CD4-positive, alpha-beta T cell treated with Interleukin-17A for 4 hours (primary cell): ENCODE data around the gene RBFOX1.

ENCODE experiments used
- DNase-seq: peaks from one replicate; pipeline ENCODE4 v3.0.0-alpha.2; 2020; ENCODE audit warnings: mixed read lengths

Gene RBFOX1

DNA sequence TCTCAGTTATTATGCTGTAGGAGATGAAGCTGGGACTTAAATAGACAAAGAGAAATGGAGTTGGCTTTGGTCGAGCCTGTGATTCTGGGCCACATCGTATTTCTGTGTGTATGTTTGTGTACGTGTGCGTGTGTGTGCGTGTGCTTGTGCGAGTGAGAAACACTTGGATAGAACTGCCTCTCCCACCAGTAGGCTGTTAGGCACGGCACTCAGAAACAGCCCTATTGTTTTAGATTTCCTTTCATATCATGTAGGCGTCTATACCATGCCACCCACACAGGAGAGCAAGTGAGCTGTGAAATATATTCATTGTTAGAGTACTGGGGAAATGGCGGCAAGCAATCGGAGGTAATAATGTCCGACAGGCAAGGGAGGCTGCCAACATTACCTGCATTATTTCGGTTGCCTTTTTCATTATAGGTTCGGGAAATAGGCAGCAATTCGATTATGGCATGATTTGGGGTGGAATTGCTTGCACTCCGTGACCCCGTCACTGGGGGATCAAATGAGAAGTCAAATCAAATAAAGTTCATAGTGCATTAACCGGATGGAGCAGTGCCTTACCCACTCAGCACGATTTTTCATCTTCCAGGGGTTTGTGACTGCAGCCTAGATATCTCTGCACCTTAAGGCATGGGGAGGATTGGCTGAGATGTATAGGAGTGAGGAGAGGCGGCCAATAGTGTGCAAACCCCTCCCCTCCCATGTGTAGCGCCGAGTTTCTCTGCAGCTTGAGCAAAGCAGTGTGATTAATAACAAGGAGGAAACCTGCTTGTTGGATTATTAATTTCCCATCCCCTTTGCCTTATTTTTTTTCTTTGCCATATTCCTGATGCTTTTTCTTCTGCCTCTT lies 89.6 kb downstream of the RBFOX1 start:
- no peak for DNase-seq

DNA sequence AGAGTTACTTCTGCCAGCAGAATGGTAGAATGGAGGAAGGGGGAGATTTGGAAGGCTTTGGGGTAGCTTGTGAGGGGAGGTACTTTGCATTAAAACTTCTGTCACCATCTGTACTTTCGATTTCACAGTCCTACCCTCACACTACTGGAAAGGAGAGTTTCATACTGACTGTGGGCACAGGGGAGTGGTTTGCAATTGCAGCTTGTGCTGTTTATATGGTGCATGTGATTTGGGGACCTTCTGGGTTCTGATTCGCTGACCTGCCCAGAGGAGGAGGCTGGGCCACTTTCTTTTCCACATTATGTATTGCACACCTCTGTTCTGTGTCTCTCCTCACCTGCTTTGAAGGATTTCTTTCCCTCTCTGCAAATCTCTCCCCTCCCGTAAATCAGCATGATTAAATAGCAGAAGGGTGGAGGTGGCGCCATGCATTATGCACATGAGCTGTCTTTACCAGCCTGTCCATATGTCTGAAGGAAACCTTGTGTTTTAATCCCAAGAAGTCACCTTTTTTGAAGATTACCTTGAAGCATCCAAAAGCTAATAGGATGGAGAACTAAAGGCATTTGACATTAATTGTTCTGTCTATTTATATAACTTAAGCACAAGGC lies 90.9 kb downstream of the RBFOX1 start:
- no peak for DNase-seq

DNA sequence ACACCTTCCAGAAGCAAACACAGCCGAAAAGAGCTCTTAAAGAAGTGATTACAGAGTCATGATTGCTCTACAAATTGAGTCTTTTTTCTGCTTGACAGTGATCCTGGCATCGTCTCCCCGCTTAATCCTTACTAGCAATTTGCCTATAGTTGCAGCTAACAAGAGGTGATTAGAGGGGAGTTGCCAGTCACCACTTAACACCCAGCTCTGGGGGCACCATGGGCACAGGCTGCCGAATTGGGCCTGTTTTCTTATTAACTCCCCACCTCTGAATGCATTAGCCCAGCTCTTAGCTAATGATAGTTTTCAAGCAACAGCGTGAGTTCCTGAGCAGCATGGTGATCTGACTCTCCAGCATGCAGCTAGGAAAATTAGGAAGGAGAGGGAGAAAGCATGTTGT lies 93.5 kb downstream of the RBFOX1 start:
- no peak for DNase-seq

DNA sequence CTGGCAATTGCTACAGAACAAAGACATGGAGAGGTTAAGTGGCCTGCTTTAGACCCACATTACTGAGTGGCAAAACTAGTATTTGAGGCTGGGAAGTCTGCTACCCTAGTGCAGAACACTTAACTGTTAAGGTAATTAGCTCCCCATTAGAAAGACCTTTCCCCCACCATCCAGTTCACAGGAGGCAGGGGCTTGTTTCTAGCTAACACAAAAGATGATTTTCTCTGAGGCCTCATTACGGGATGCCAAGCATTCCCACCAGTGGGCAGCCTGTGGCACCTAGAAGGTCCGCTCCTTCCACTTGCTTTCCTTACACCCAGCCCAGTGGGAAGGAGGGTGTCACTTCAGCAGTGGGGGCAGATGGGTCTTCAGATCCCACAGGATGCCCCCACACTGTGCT lies 99.1 kb downstream of the RBFOX1 start:
- DNase-seq = no peak

DNA sequence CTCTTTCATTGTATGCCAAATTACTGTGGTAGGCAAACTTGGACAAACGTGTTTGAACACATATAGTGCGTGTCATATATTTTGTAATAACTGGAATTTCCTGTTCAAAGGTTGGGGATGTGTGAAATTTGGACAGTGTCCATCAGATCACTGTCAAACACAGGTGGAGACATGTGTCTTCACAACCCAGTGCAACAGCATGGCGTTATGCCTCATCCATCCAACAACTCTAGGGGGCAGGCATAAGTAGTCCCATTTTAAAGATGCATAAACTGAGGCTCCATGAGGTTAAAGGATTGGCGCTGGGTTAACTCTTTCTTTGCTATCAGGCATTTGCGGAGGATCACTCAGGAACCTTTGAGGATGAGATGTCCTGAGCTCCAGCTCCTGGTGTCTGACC lies 103.7 kb downstream of the RBFOX1 start:
- no peak for DNase-seq

DNA sequence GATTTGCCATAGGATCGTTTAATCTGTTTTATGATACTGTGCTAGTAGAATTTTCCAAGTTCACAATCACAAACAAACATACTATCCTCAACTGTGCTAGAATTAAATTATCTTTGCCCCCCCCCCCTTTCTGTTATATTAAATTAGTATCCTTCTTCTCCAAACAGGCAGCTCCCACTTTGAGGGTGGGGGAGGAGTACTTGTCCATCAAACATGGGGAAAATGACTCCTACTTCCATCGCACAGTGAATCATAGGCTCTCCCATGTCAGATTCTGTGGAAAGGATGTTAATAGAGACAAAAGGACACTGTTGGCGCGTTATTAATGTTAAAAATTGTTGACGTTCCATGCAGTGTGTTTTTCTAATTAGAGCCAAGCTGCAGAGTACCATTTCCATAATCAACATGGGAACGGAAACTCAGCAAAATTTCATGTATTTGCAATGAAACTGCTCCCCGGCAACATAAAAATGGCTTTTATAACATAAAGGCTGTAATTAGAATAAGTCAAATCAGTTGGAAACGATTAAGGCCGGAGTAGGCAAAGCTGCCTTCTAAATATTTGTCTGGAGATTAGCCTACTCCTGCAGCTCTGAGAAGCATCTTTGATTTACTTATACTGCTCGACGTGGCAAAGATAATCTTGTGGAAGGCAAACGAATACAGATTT lies 104.6 kb downstream of the RBFOX1 start:
- no peak for DNase-seq

DNA sequence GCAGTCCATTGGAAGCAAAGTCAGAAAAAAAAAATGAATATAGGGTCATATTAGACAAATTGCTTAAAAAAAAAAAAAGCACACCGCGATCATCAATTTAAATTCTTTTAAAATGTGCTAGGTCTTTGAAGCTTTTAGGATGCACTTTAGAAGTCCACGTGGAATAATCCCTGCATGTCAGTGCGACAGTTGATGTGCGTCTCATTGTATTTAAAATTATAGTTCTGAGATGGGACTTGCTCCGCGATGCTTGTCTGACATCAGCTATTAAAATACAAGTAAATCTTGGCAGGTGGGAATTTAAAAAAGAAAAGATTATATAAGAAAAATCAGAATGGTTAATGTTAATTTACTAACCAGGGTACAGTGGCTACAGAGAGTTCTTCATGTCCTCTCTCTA lies 105.2 kb downstream of the RBFOX1 start:
- no peak for DNase-seq

DNA sequence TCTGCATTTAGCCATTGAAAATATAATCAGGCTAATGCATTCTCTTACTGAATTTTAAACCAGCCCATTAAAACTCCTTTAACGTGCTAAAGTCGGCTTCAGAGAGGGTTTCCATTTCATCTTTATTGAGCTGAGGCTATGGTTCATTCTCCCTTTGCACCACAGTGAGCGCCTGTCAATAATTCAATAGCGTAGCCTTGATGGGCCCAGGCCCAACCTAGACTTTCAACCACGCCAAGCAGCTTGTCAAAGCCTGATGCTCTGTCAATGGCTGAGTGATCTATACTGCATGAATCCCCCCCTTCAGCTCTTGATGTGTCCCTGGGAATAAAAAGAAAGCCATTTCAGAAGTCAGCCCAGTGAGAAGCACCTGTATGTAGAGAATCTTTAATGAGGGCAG lies 106.0 kb downstream of the RBFOX1 start:
- DNase-seq = no peak

DNA sequence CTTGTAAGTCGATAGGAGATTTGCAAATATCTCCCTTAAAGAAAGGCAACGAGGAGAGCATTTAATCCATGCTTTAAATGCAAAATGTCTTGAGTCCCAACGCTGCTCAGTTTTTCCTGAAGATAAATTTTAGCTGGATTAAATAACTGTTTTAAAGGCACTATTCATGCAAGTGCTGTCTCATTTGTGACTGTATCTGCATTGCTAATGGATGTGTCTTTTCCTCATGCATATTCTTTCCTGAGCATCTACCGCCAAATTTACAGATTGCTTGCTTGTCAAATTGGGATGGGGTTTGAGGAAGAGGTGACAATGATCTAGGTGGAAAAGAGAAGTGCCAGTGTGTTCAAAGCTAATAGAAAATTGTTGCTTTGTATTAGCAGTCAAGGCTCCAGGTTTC lies 106.9 kb downstream of the RBFOX1 start:
- no peak for DNase-seq

DNA sequence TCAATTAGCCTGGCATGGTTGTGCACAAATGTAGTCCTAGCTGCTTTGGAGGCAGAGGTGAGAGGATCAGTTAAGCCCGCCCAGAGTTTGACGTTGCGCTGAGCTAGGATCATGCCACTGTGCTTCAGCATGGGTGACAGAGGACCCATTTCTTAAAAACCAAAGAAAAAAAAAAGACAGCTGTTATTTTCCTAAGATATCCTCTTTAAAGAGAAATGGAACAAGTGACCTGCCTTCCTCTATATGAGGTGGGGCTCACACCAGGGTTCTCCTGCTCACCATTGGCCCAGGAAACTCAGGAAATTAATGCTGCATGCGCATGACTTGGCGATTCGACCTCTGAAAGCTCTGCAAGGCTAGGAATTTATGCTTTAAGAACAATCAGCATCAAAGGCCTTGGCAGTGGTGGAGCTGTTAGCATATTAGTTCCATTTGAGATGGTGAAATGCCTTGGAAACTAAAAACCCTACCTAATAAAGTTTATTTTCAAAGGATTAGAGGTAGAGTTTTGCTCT lies 108.3 kb downstream of the RBFOX1 start:
- no peak for DNase-seq

DNA sequence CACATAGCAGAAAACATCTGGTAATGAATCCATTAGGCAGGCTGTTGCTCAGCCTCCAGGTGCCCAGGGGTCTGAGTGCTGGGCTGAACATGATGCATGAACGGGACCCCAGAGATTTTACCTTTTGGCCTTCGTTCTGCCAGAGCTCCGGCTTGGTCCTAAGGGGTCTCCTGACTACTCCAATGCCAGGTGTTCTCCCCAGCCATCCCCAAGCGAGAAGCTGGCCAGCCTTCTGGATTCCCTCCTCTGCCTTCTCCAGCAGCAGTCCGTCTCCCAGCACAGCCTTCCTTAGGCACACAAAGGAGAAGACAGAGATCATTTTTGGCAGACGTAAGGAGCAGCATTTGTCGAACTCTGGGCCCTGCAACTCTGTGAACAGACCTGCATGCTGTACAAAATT lies 109.4 kb downstream of the RBFOX1 start:
- no peak for DNase-seq

DNA sequence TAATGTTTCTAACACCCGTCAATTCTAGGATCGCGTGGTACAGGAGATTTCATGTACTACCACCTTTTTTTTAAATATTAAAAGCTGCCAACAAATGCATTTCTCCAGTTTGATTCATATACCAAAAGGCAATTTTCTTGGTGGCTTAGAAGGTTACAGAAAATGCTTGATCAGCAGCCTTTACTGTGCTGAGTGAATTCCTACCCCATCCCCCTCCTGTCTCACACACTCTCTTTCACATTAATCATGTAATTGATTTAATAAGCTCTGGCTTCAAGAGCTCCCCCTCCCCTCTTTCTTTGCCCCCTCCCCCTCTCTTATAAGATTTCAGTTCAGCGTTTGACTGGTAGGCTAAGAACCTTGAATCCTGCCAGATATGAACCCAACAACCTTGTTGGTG lies 110.5 kb downstream of the RBFOX1 start:
- no peak for DNase-seq

DNA sequence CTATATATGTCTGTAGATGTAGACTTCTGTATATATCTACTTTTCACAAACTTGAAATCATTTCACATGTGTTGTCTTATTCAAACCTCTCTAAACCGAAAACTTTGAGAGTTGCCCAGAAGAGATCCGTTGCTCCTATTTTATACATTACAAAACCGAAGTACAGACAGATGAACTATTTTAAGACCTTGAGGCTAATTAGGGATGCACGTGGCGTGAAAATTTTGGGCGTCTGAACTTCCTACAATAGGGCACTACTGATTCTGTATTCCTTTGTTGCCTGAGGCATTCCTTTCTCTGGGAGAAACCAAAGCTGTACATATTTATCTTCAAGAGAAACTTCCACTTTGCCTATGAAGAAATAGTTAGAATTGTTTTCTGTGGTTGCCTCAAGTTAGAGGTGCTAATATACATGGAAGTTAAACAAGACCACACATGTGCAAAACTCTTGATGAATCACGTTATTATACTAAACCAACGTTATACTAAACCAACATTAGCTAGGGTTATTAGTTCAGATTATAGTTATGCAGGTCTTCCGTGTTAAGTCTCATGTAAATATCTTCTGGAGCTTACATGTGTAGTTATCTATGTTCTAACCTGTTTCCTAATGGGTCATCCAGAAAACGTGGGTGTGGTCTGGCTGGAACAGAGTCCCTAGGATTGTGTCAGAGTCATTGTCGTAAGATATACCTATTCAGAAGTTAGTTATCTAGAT lies 111.2 kb downstream of the RBFOX1 start:
- no peak for DNase-seq

DNA sequence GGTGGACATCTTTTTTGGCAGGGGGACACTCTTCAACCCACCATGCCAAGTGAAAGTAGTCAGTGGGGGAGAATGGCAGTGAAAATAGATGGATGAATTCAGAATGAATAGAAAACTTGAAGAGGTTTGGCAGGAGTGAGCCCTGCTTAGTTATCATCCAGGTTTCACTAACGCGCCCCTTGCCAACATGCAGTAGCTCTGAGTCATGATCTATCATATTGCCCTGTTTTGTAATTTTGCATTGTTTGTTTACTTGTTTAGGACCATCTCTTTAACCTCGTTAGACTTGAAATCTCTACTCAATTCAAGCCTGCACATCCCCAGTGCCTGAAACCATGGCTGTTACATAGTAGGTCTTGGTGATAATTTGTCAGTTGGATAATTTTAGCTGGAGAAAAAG lies 116.7 kb downstream of the RBFOX1 start:
- DNase-seq = no peak

DNA sequence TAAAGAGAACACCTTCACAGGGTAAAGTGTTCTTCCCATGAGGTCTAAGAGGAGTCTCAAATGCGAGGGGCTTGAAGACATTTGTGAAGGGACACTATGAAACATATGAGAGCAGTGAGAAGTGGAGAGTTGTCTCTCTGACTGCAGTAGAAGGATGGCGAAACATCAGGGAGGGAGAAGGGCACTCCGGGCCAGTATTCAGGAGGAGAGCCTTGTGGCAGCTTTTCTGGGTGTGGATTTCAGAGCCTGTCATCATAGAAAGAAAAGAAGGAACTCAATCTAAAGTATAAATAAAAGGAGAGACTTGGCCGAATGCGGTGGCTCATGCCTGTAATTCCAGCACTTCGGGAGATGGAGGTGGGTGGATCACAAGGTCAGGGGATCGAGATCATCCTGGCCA lies 117.2 kb downstream of the RBFOX1 start:
- no peak for DNase-seq

DNA sequence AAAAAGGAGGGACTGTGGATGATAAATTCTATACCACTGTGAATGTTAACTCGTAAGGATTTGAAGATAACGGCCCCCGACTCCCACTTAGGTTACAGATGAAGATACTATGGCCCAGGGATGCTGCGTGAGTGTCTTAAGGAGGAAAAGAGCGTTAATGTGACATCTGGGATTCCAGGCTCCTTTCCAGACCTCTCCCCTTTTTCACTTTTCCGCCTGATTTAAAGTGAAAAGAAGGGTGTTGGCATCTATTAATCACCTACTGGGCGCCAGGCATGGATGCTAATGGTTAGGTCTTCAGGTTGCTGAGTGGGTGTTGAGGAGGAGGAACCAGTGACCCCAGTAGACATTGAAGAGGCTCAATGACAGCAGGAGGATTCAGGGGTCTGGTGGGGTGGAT lies 117.8 kb downstream of the RBFOX1 start:
- no peak for DNase-seq

DNA sequence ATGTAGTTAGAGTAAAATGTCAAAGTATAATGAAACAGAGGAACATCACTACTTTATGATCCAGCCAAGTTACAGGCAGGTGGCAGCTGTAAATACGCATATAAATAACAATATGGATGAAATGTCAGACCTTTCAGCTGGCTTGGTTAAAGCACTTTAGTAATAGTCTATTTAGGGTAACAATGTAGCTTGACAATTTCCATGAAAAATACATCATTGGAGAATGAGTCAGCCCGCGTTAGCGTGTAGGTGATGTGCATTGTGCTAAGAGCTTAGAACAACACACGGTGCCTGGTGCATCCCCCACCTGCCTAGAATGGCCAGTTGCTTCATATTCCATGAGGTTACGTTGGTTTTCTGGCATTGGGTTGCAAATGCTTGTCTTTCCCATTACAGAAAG lies 119.4 kb downstream of the RBFOX1 start:
- no peak for DNase-seq

DNA sequence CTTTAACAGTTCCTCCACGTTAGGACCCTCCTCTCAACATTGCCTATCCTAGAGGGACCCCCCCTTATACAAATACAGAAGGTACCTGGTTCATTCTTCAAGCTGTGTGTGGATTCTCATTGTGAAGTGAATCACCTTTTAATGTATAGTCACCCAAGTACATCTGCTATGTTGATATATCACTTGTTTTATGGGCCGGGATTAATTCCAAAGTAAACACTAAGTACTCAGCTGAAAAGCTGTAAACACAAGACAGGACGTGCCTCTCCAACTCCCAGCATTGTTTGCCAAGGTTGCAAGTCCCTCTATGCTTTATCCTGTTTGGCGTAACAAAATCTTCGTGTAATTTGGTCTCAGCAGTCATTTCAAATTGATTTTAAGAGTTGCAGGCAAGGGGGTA lies 123.6 kb downstream of the RBFOX1 start:
- DNase-seq = no peak

DNA sequence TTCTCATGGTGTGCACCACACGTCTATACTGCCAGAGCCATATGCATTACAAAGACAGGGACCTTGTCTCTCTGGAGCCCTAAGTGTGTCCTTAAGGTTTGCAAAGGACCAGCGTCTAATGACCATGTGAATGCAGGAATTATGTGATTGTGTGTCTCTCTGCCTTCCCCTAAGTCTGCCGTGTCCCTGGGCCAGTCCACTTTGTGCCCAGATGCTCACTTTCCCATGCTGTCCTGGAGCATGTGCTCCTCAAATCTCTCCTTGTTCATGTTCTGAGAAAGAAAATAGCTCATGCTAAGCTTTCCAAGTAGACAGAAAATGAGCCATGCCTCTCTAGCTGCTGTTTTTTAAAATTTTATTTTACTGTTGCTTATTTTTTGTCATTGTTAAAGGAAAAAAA lies 125.5 kb downstream of the RBFOX1 start:
- no peak for DNase-seq

DNA sequence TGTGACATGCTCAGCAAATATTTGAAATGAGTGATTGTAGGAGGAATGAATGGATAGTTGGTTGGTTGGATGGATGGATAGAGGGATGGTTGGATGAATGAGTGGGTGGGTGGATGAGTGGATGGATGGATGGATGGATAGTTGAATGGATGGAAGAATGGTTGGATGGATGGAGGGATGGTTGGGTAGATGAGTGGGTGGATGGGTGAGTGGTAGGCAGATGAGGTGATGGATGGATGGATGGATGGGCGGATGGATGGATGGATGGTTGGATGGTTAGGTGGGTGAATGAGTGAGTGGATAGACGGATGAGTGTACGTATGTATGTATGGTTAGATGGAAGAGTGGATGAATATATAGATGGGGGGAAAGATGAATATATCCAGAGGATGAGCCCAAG lies 137.7 kb downstream of the RBFOX1 start:
- DNase-seq = no peak

DNA sequence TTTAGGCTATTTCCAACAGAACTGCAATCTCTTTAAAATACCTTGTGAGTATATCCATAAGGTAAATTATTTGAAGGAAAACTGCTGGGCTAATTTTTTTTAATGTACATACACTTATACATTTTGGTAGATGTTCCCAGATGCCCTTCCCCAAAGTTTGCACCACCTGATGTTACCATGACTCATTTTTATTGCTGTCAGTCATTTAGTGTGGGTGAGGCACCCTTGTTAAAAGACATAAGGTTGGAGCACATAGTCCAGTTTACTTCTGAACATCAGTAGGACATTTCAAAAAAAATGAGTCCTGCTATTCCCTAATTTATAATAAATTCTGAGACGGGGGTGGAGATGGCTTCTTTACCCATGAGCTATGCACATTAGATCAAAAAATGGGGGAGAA lies 138.6 kb downstream of the RBFOX1 start:
- no peak for DNase-seq

DNA sequence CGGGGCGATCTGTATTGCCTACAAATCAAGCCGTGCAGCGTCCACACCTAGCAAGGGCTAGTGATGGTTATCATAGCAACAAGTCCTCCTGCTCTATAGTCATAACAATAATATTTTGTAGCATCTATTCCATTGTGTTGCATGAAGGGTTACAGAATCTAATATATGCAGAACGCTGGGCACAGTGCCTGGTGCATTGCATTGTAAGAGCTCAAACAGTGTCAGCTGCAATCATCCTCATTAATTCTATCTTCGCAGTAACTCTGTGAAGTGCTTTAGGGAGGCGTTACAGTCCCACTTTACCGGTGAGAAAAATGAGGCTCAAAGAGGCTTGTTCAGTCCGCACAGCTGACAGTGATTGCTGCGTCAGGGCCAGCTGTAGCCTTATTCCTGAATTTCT lies 149.4 kb downstream of the RBFOX1 start:
- no peak for DNase-seq

DNA sequence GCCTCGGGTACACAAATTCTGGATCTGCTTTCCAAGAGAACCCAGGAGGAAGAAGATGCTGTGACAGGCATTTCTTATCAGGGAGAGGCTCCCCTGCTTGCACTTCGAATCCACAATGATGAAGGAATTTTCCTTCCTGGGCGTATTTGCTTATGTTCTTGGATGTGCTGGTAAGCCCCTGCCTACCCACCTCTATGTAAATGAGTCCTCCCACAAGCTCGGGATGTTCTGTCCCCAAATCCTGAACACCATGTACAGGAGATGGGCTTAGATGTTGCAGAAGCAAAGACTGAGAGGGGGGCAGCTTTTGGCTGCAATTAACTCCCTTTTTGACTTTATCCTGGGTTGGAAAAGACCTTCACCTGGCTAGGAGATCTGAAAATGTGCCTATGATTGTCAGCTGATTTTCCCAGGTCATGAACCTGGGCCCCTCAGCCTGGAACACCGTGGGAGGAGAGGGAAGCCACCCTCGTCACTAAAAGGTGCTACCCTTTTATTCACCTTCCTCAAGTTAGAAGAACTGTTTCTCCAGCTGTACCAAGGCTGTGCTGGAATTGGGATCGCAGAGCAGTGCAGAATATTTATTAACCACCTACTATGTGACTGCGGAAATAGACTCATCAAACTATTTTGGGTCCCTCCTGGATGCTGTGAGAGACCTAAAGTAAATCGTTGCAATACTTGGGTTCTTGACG lies 150.1 kb downstream of the RBFOX1 start:
- no peak for DNase-seq
